Brain microvascular endothelial cell (primary cell): ENCODE data around the gene HOMER2.

ENCODE experiments used
- DNase-seq: peaks from one replicate; pipeline ENCODE4 v3.0.0-alpha.2; 2020
- H3K27ac ChIP-seq: fragments of 250-450 bp; sonication (Bioruptor Pico); 2 replicates; pipeline ENCODE4 v1.5.1; 2020; ENCODE audit warnings: mild to moderate bottlenecking, moderate library complexity
- H3K27me3 ChIP-seq: fragments of 250-450 bp; sonication (Bioruptor Pico); replicated peaks from 2 replicates; pipeline ENCODE4 v1.5.1; 2020; ENCODE audit warnings: mild to moderate bottlenecking
- H3K36me3 ChIP-seq: fragments of 250-450 bp; sonication (Bioruptor Pico); replicated peaks from 2 replicates; pipeline ENCODE4 v1.5.1; 2020; ENCODE audit warnings: mild to moderate bottlenecking
- H3K4me3 ChIP-seq: 2 replicates; pipeline ENCODE4 v1.5.1; 2011; ENCODE audit warnings: low read depth, mild to moderate bottlenecking, control low read depth, low read length, moderate library complexity
- CTCF ChIP-seq: IDR thresholded peaks from 2 replicates; pipeline ENCODE4 v1.5.1; 2011; ENCODE audit warnings: low read depth, mild to moderate bottlenecking, moderate library complexity, low read length, control low read depth, inconsistent platforms; ENCODE audit errors: missing control alignments
- in situ Hi-C: cut with HindIII; loops from 2 replicates; pipeline ENCODE4 v1.10.0; 2017; ENCODE audit warnings: low sequenced_read_pairs, low pct_ligation_motif_present

Gene HOMER2

GRCh38 chr15:82918162-82918561 is 34.4 kb downstream of the HOMER2 start:
- Histone ChIP-seq H3K4me3 (no peak overlapping the region), H3K27ac (no peak overlapping the region), H3K36me3 (no peaks in the 10 kb centered on the region), H3K27me3 (no peaks in the 10 kb centered on the region)
- in situ Hi-C loops: no loop called here
- TF ChIP-seq CTCF: no peak
- no peak for DNase-seq

GRCh38 chr15:82917249-82917648 is 35.3 kb downstream of the HOMER2 start:
- no peaks in the 10 kb centered on the region for H3K27me3 ChIP-seq
- no peak overlapping the region for H3K4me3 ChIP-seq
- in situ Hi-C loops: no loop called here
- H3K27ac ChIP-seq: no peak overlapping the region
- no peak for DNase-seq
- TF ChIP-seq CTCF: no peak
- no peaks in the 10 kb centered on the region for H3K36me3 ChIP-seq

GRCh38 chr15:82916161-82916952 is 36.2 kb downstream of the HOMER2 start:
- no peak overlapping the region for H3K27ac ChIP-seq
- H3K36me3 ChIP-seq: no peaks in the 10 kb centered on the region
- no peaks in the 10 kb centered on the region for H3K27me3 ChIP-seq
- H3K4me3 ChIP-seq: no peak overlapping the region
- in situ Hi-C loops: no loop called here
- no peak for DNase-seq
- no peak for TF ChIP-seq CTCF

- in situ Hi-C loops: no loop called here
Measured at GRCh38 chr15:82914396-82914795, 38.1 kb downstream of the HOMER2 start.

GRCh38 chr15:82911458-82911857 is 41.1 kb downstream of the HOMER2 start:
- Histone ChIP-seq H3K27me3 (no peaks in the 10 kb centered on the region), H3K27ac (no peak overlapping the region), H3K36me3 (no peaks in the 10 kb centered on the region), H3K4me3 (no peak overlapping the region)
- in situ Hi-C loops: no loop called here
- no peak for DNase-seq
- no peak for TF ChIP-seq CTCF

More at GRCh38 chr15:82914396-82914795, 38.1 kb downstream of the HOMER2 start:
- Histone ChIP-seq H3K27me3 (no peaks in the 10 kb centered on the region), H3K36me3 (no peaks in the 10 kb centered on the region), H3K27ac (no peak overlapping the region), H3K4me3 (no peak overlapping the region)
- no peak for DNase-seq
- no peak for TF ChIP-seq CTCF

GRCh38 chr15:82910721-82911120 is 41.8 kb downstream of the HOMER2 start:
- H3K36me3 ChIP-seq: no peaks in the 10 kb centered on the region
- no peak overlapping the region for H3K4me3 ChIP-seq
- H3K27ac ChIP-seq: no peak overlapping the region
- no peak for DNase-seq
- TF ChIP-seq CTCF: no peak
- no peaks in the 10 kb centered on the region for H3K27me3 ChIP-seq
- in situ Hi-C loops: no loop called here
